Ovary (tissue), 9 donors: ENCODE data around the gene EEF1AKMT3. TPM values are rescaled to one million over a fixed set of nuclear protein-coding genes. Genes with fewer than 3 reads are reported as not detected.
A peak's percentile ranks its signal among the peaks of the same experiment; 100 is the strongest.

Source experiments
- DNase-seq, 5 donors: peaks; one replicate each; pipeline ENCODE4 v3.0.0-alpha.2; 2019 to 2020
- H3K27ac ChIP-seq, 2 donors: fragments of 200-600 bp; one replicate each; pipeline versions ENCODE4 v1.5.1 to v1.8.0; 2019 to 2022
- H3K27me3 ChIP-seq: fragments of 200-600 bp; one replicate; pipeline ENCODE4 v1.8.0; 2022
- H3K36me3 ChIP-seq: fragments of 200-600 bp; sonication (generic); one replicate; pipeline ENCODE4 v1.5.1; 2019
- H3K4me1 ChIP-seq: one replicate; pipeline ENCODE4 v1.8.1; 2013; ENCODE audit warnings: mild to moderate bottlenecking, moderate library complexity; ENCODE audit not compliant: insufficient read depth
- H3K4me3 ChIP-seq: fragments of 200-600 bp; sonication (generic); one replicate; pipeline ENCODE4 v1.5.1; 2017
- H3K9me3 ChIP-seq, 2 donors: fragments of 200-600 bp in 1 of 2; sonication (generic) in 1 of 2; one replicate each; pipeline versions ENCODE4 v1.5.1 to v1.8.1; 2013 to 2019; ENCODE audit warnings: mild to moderate bottlenecking in 1 of 2, moderate library complexity in 1 of 2
- CTCF ChIP-seq, 3 donors: fragments of 450-650 bp in 2 of 3; fragments of 200-600 bp in 1 of 3; IDR thresholded peaks; one replicate each; pipeline versions ENCODE4 v1.5.1 to v1.8.0; 2016 to 2022; ENCODE audit warnings: antibody characterized with exemption in 3 of 3, mild to moderate bottlenecking in 1 of 3
- EP300 ChIP-seq: sonication (generic); formaldehyde crosslinking; IDR thresholded peaks from one replicate; pipeline ENCODE4 v1.6.1; 2017; ENCODE audit warnings: antibody characterized with exemption
- POLR2A ChIP-seq: fragments of 450-650 bp; IDR thresholded peaks from one replicate; pipeline ENCODE4 v1.6.1; 2017; ENCODE audit warnings: antibody characterized with exemption, mild to moderate bottlenecking, moderate library complexity
- WGBS, 3 donors: extraction: QIAGEN DNeasy Blood & Tissue Kit in 1 of 3; methylation state at CpG; one replicate each; pipeline versions ENCODE4 v1.1.5 to v1.1.7; 2013 to 2017; 5-methylcytosine and 5-hydroxymethylcytosine counted together
- intact Hi-C, 4 donors: fragments of 100-400 bp; cut with DNase I; formaldehyde crosslinking; loops; one replicate each; pipeline versions ENCODE4 v1.11.0 to v1.15.1; 2022 to 2023
- polyA plus RNA-seq, 2 donors: library from polyadenylated mRNA; stranded (reverse); fragments of 200-250 nt in 1 of 2; fragments of 350-450 nt in 1 of 2; fragmentation: Illumina TruSeq in 1 of 2; extraction: RNeasy Lipid Tissue Mini Kit (QIAGEN cat#74804) in 1 of 2; gene quantifications; one replicate each; pipeline ENCODE4 v1.2.3, GENCODE V29; 2013 to 2014
- total RNA-seq, 7 donors: library from RNA; depleted of rRNA in 2 of 7; stranded (reverse); fragments of >200 nt in 2 of 7; fragmentation: NEBNext Ultra II Directional in 3 of 7; extraction: Animal tissue kit (Norgen Biotek cat#: 25700) in 3 of 7; gene quantifications; one replicate each; pipeline versions ENCODE4 v1.1.0 to v1.2.4, GENCODE V29; 2016 to 2023
- donor health status: DM: no; HTN: no; CAD: no; lungs with moderate emphysema.
- donor health status: DM: no; HTN: no; CAD: no.
- donor health status: Bipolar disorder and iron deficiency.
- donor health status: DM: yes; HTN: yes; CAD: no.
- donor health status: DM: no; HTN: no; CAD: no.
- donor health status: DM: yes; HTN: yes; CAD: no.

Gene EEF1AKMT3
- total and polyA plus RNA-seq, 9 donors, result 10.4 to 18.0 (median 15.0) TPM

- no peak overlapping the region for H3K27ac ChIP-seq
- no peak for DNase-seq
- TF ChIP-seq POLR2A, result no peak
- no peak for TF ChIP-seq EP300
- TF ChIP-seq CTCF (IDR thresholded peaks at IDR 0.05), result no peak
- H3K36me3 ChIP-seq, result no peaks in the 10 kb centered on the region
- WGBS, 3 donors, result 87 to 97% (median 93%) methylated on average over 3 of the region's 3 CpGs
- intact Hi-C loops, result no loop called here
- H3K4me1 ChIP-seq, result no peaks in the 10 kb centered on the region
- H3K27me3 ChIP-seq, result no peaks in the 10 kb centered on the region
- no peak overlapping the region for H3K4me3 ChIP-seq
- H3K9me3 ChIP-seq, result no peaks in the 10 kb centered on the region
Measured at GRCh38 chr12:57800965-57801364, 28.6 kb downstream of the EEF1AKMT3 start.

GRCh38 chr12:57802607-57803006, 30.2 kb downstream of the EEF1AKMT3 start:
- Histone ChIP-seq H3K4me3 (no peak overlapping the region), H3K27ac (no peak overlapping the region), H3K27me3 (no peaks in the 10 kb centered on the region), H3K36me3 (no peaks in the 10 kb centered on the region), H3K4me1 (no peaks in the 10 kb centered on the region), H3K9me3 (no peaks in the 10 kb centered on the region)
- intact Hi-C loops, result no loop called here
- DNase-seq, result no peak
- TF ChIP-seq EP300 (no peak), POLR2A (no peak), CTCF (IDR thresholded peaks at IDR 0.05) (no peak)
- WGBS, 3 donors, result 96% methylated on average over 1 of the region's 1 CpG

GRCh38 chr12:57803319-57803893, 31.0 kb downstream of the EEF1AKMT3 start:
- no peak for TF ChIP-seq POLR2A
- peak; percentile 49 to 74 (median 50) for TF ChIP-seq CTCF (IDR thresholded peaks at IDR 0.05)
- intact Hi-C loops, result no loop called here
- H3K4me1 ChIP-seq, result no peaks in the 10 kb centered on the region
- no peaks in the 10 kb centered on the region for H3K36me3 ChIP-seq
- no peaks in the 10 kb centered on the region for H3K27me3 ChIP-seq
- 36 to 41% (median 40%) methylated on average over 9 of the region's 9 CpGs for WGBS, 3 donors
- no peaks in the 10 kb centered on the region for H3K9me3 ChIP-seq
- no peak overlapping the region for H3K4me3 ChIP-seq
- H3K27ac ChIP-seq, result peak overlapping the region in 1 of 2 donors; percentile 13
- DNase-seq, result peak in 3 of 5 donors; percentile 48 to 69 (median 58)

GRCh38 chr12:57806677-57807076, 34.3 kb downstream of the EEF1AKMT3 start:
- Histone ChIP-seq H3K9me3 (no peaks in the 10 kb centered on the region), H3K4me1 (no peaks in the 10 kb centered on the region), H3K4me3 (no peak overlapping the region), H3K36me3 (no peaks in the 10 kb centered on the region), H3K27me3 (no peaks in the 10 kb centered on the region), H3K27ac (no peak overlapping the region)
- 94 to 98% (median 98%) methylated on average over 3 of the region's 3 CpGs for WGBS, 3 donors
- intact Hi-C loops, result no loop called here
- no peak for TF ChIP-seq CTCF (IDR thresholded peaks at IDR 0.05)
- TF ChIP-seq POLR2A, result no peak
- TF ChIP-seq EP300, result no peak
- no peak for DNase-seq
